Tibial nerve (tissue), 4 donors: Measurements from ENCODE around the gene GBP2.

Experiments used
- CTCF ChIP-seq, 5 experiments: fragments of 200-600 bp in 3 of 5; fragments of 450-650 bp in 2 of 5; sonication (generic) in 3 of 5; IDR thresholded peaks; one replicate each; pipeline ENCODE4 v1.5.1; 2016 to 2019; ENCODE audit warnings: antibody characterized with exemption in 5 of 5, mild to moderate bottlenecking in 3 of 5, moderate library complexity in 2 of 5
- EP300 ChIP-seq, 2 donors: sonication (generic); formaldehyde crosslinking; IDR thresholded peaks; one replicate each; pipeline ENCODE4 v1.6.1; 2017; ENCODE audit warnings: antibody characterized with exemption in 2 of 2, mild to moderate bottlenecking in 1 of 2
- POLR2A ChIP-seq, 2 donors: fragments of 450-650 bp; IDR thresholded peaks; one replicate each; pipeline ENCODE4 v1.6.1; 2017; ENCODE audit warnings: antibody characterized with exemption in 2 of 2, mild to moderate bottlenecking in 2 of 2, moderate library complexity in 2 of 2

GRCh38 chr1:89085781-89086180, 40.1 kb downstream of the GBP2 start:
- TF ChIP-seq CTCF (IDR thresholded peaks at IDR 0.05) (peak; percentile 37 to 73 (median 51)), POLR2A (IDR thresholded peaks at IDR 0.05) (no peak), EP300 (IDR thresholded peaks at IDR 0.05) (no peak)
